GM20431 (cell line): ENCODE results near the gene SSBP2.

Experiments used
- in situ Hi-C: fragments of 300-500 bp; cut with MseI, MboI; formaldehyde crosslinking; loops from one replicate; pipeline ENCODE4 v1.15.0; 2020; ENCODE audit warnings: low sequenced_read_pairs; ENCODE audit not compliant: unreplicated experiment

Gene SSBP2

GRCh38 chr5:81544351-81545018 lies 206.4 kb downstream of the SSBP2 start:
- in situ Hi-C loops: no loop called here

- in situ Hi-C loops: no loop called here
Observed at GRCh38 chr5:81542242-81542641, 208.7 kb downstream of the SSBP2 start.

GRCh38 chr5:81537905-81538547 lies 212.9 kb downstream of the SSBP2 start:
- in situ Hi-C loops: no loop called here

- in situ Hi-C loops: no loop called here
Observed at GRCh38 chr5:81534441-81534840, 216.5 kb downstream of the SSBP2 start.

GRCh38 chr5:81533629-81534405 lies 217.1 kb downstream of the SSBP2 start:
- in situ Hi-C loops: no loop called here

GRCh38 chr5:81530919-81531318 lies 220.0 kb downstream of the SSBP2 start:
- in situ Hi-C loops: no loop called here

GRCh38 chr5:81525690-81526089 lies 225.2 kb downstream of the SSBP2 start:
- in situ Hi-C loops: no loop called here

GRCh38 chr5:81524015-81524414 lies 226.9 kb downstream of the SSBP2 start:
- in situ Hi-C loops: loop anchor here (25.0 kb wide), 1 partner anchor 313 kb away; no protein-coding TSS in a partner anchor

GRCh38 chr5:81522571-81522970 lies 228.3 kb downstream of the SSBP2 start:
- in situ Hi-C loops: loop anchor here (25.0 kb wide), 1 partner anchor 315 kb away; no protein-coding TSS in a partner anchor

GRCh38 chr5:81520769-81521168 lies 230.1 kb downstream of the SSBP2 start:
- in situ Hi-C loops: loop anchor here (25.0 kb wide), 1 partner anchor 317 kb away; no protein-coding TSS in a partner anchor

GRCh38 chr5:81519217-81519905 lies 231.5 kb downstream of the SSBP2 start:
- in situ Hi-C loops: loop anchor here (25.0 kb wide), 1 partner anchor 318 kb away; no protein-coding TSS in a partner anchor

GRCh38 chr5:81517462-81517861 lies 233.4 kb downstream of the SSBP2 start:
- in situ Hi-C loops: loop anchor here (25.0 kb wide), 1 partner anchor 320 kb away; no protein-coding TSS in a partner anchor

- in situ Hi-C loops: loop anchor here (25.0 kb wide), 1 partner anchor 321 kb away; no protein-coding TSS in a partner anchor
Observed at GRCh38 chr5:81516091-81516490, 234.8 kb downstream of the SSBP2 start.

GRCh38 chr5:81513982-81514381 lies 236.9 kb downstream of the SSBP2 start:
- in situ Hi-C loops: loop anchor here (25.0 kb wide), 1 partner anchor 323 kb away; no protein-coding TSS in a partner anchor

GRCh38 chr5:81513473-81513872 lies 237.4 kb downstream of the SSBP2 start:
- in situ Hi-C loops: loop anchor here (25.0 kb wide), 1 partner anchor 324 kb away; no protein-coding TSS in a partner anchor

GRCh38 chr5:81506900-81507588 lies 243.9 kb downstream of the SSBP2 start:
- in situ Hi-C loops: loop anchor here (25.0 kb wide), 1 partner anchor 330 kb away; no protein-coding TSS in a partner anchor

- in situ Hi-C loops: loop anchor here (25.0 kb wide), 1 partner anchor 331 kb away; no protein-coding TSS in a partner anchor
Observed at GRCh38 chr5:81506378-81506777, 244.5 kb downstream of the SSBP2 start.

GRCh38 chr5:81505672-81506071 lies 245.2 kb downstream of the SSBP2 start:
- in situ Hi-C loops: loop anchor here (25.0 kb wide), 1 partner anchor 332 kb away; no protein-coding TSS in a partner anchor

GRCh38 chr5:81503602-81504001 lies 247.3 kb downstream of the SSBP2 start:
- in situ Hi-C loops: loop anchor here (25.0 kb wide), 1 partner anchor 334 kb away; no protein-coding TSS in a partner anchor
